Measurements from ENCODE around the gene PDXDC1.
A peak's percentile ranks its signal among the peaks of the same experiment; 100 is the strongest.
"Not testable (repeated sequence)": the region's sequence is repeated elsewhere in the genome, so short reads cannot be mapped to it uniquely, and the experiment has no call there.

The PDXDC1 gene

GRCh38 chr16:15141586-15141985, 166.8 kb downstream of the PDXDC1 start:
- DNase-seq, result no peak

- DNase-seq, result not testable (repeated sequence)
Measured at GRCh38 chr16:15142107-15142890, 167.5 kb downstream of the PDXDC1 start.

- not testable (repeated sequence) for DNase-seq
Measured at GRCh38 chr16:15142891-15143600, 168.2 kb downstream of the PDXDC1 start.

- DNase-seq, result not testable (repeated sequence)
Measured at GRCh38 chr16:15143601-15144091, 168.8 kb downstream of the PDXDC1 start.

- DNase-seq, result peak; percentile 47
Measured at GRCh38 chr16:15144092-15144631, 169.3 kb downstream of the PDXDC1 start.

- DNase-seq, result not testable (repeated sequence)
Measured at GRCh38 chr16:15144781-15145417, 170.1 kb downstream of the PDXDC1 start.

GRCh38 chr16:15145418-15146263, 170.8 kb downstream of the PDXDC1 start:
- not testable (repeated sequence) for DNase-seq

GRCh38 chr16:15146264-15146662, 171.4 kb downstream of the PDXDC1 start:
- not testable (repeated sequence) for DNase-seq

- DNase-seq, result not testable (repeated sequence)
Measured at GRCh38 chr16:15148831-15149230, 174.0 kb downstream of the PDXDC1 start.

GRCh38 chr16:15149260-15149659, 174.4 kb downstream of the PDXDC1 start:
- DNase-seq, result not testable (repeated sequence)

GRCh38 chr16:15154005-15154404, 179.2 kb downstream of the PDXDC1 start:
- DNase-seq, result peak; percentile 58

GRCh38 chr16:15154650-15155562, 180.1 kb downstream of the PDXDC1 start:
- peak; percentile 95 for DNase-seq

GRCh38 chr16:15157644-15158043, 182.8 kb downstream of the PDXDC1 start:
- not testable (repeated sequence) for DNase-seq

GRCh38 chr16:15159671-15160070, 184.8 kb downstream of the PDXDC1 start:
- not testable (repeated sequence) for DNase-seq

- not testable (repeated sequence) for DNase-seq
Measured at GRCh38 chr16:15160571-15160970, 185.7 kb downstream of the PDXDC1 start.

GRCh38 chr16:15163055-15163454, 188.2 kb downstream of the PDXDC1 start:
- DNase-seq, result not testable (repeated sequence)

GRCh38 chr16:15166177-15166576, 191.4 kb downstream of the PDXDC1 start:
- DNase-seq, result not testable (repeated sequence)

GRCh38 chr16:15168303-15168702, 193.5 kb downstream of the PDXDC1 start:
- DNase-seq, result not testable (repeated sequence)

- DNase-seq, result not testable (repeated sequence)
Measured at GRCh38 chr16:15168953-15169652, 194.3 kb downstream of the PDXDC1 start.

GRCh38 chr16:15179909-15180308, 205.1 kb downstream of the PDXDC1 start:
- not testable (repeated sequence) for DNase-seq

Data from eye (tissue), 1 donor.